Measurements from ENCODE around the gene IRF9.

IRF9 gene

GRCh38 chr14:24164518-24164991 is 3.5 kb downstream of the IRF9 start:
- no peaks in the 10 kb centered on the region for H3K36me3 ChIP-seq (ENCODE audit: insufficient read depth)

GRCh38 chr14:24165785-24166184 is 4.7 kb downstream of the IRF9 start:
- H4K20me1 ChIP-seq (ENCODE audit: insufficient read depth), result no peaks in the 10 kb centered on the region
- no peak overlapping the region for H3K4me2 ChIP-seq
- H3K79me2 ChIP-seq (ENCODE audit: insufficient read depth, low read depth), result no peaks in the 10 kb centered on the region
- no peaks in the 10 kb centered on the region for H3K36me3 ChIP-seq (ENCODE audit: insufficient read depth)
- no peak overlapping the region for H3K27ac ChIP-seq
- H3K9ac ChIP-seq, result no peak overlapping the region
- H3K4me3 ChIP-seq (IDR thresholded peaks at IDR 0.05; ENCODE audit: insufficient read depth, low read depth, low read length), result no peak overlapping the region
- no peaks in the 10 kb centered on the region for H3K27me3 ChIP-seq (ENCODE audit: insufficient read depth, low read depth)
- no peak for TF ChIP-seq CTCF (conservative IDR thresholded peaks at IDR 0.05; ENCODE audit: low read depth, low read length)
- H2AFZ ChIP-seq (ENCODE audit: low read depth), result no peak overlapping the region
- peaks cover 17% of the 10 kb centered on the region for H3K4me1 ChIP-seq (ENCODE audit: low read depth, poor library complexity, severe bottlenecking)

More at GRCh38 chr14:24164518-24164991, 3.5 kb downstream of the IRF9 start:
- Histone ChIP-seq H3K27ac (no peak overlapping the region), H3K79me2 (ENCODE audit: insufficient read depth, low read depth) (no peaks in the 10 kb centered on the region), H3K27me3 (ENCODE audit: insufficient read depth, low read depth) (no peaks in the 10 kb centered on the region), H3K4me3 (IDR thresholded peaks at IDR 0.05; ENCODE audit: insufficient read depth, low read depth, low read length) (no peak overlapping the region), H3K4me1 (ENCODE audit: low read depth, poor library complexity, severe bottlenecking) (peaks cover 22% of the 10 kb centered on the region), H3K9ac (no peak overlapping the region), H4K20me1 (ENCODE audit: insufficient read depth) (no peaks in the 10 kb centered on the region), H3K4me2 (no peak overlapping the region), H2AFZ (ENCODE audit: low read depth) (no peak overlapping the region)
- no peak for TF ChIP-seq CTCF (conservative IDR thresholded peaks at IDR 0.05; ENCODE audit: low read depth, low read length)

- H3K27me3 ChIP-seq (ENCODE audit: insufficient read depth, low read depth), result no peaks in the 10 kb centered on the region
- H3K4me1 ChIP-seq (ENCODE audit: low read depth, poor library complexity, severe bottlenecking), result peaks cover 8% of the 10 kb centered on the region
- no peak overlapping the region for H3K9ac ChIP-seq
- H3K36me3 ChIP-seq (ENCODE audit: insufficient read depth), result no peaks in the 10 kb centered on the region
- H3K27ac ChIP-seq, result no peak overlapping the region
- no peak for TF ChIP-seq CTCF (conservative IDR thresholded peaks at IDR 0.05; ENCODE audit: low read depth, low read length)
- H3K79me2 ChIP-seq (ENCODE audit: insufficient read depth, low read depth), result no peaks in the 10 kb centered on the region
- H3K4me3 ChIP-seq (IDR thresholded peaks at IDR 0.05; ENCODE audit: insufficient read depth, low read depth, low read length), result no peak overlapping the region
- no peaks in the 10 kb centered on the region for H4K20me1 ChIP-seq (ENCODE audit: insufficient read depth)
- no peak overlapping the region for H2AFZ ChIP-seq (ENCODE audit: low read depth)
- H3K4me2 ChIP-seq, result no peak overlapping the region
Measured at GRCh38 chr14:24167469-24168114, 6.5 kb downstream of the IRF9 start.

GRCh38 chr14:24171422-24172260 is 10.6 kb downstream of the IRF9 start, which contains the start of gene REC8:
Gene REC8, plus strand, starts transcription at chr14:24172080. Its CDS starts 473 bp downstream, at chr14:24172553.
- H2AFZ ChIP-seq (ENCODE audit: low read depth), result no peak within 1 kb of the TSS
- no peak within 1 kb of the TSS for H3K4me2 ChIP-seq
- H3K9ac ChIP-seq, result no peak within 1 kb of the TSS
- no peak within 1 kb of the TSS for H3K27ac ChIP-seq
- no peak for TF ChIP-seq CTCF (conservative IDR thresholded peaks at IDR 0.05; ENCODE audit: low read depth, low read length)
- peaks cover 8% of the 10 kb centered on the region for H3K4me1 ChIP-seq (ENCODE audit: low read depth, poor library complexity, severe bottlenecking)
- no peaks in the 10 kb centered on the region for H3K36me3 ChIP-seq (ENCODE audit: insufficient read depth)
- no peaks in the 10 kb centered on the region for H3K27me3 ChIP-seq (ENCODE audit: insufficient read depth, low read depth)
- H4K20me1 ChIP-seq (ENCODE audit: insufficient read depth), result no peaks in the 10 kb centered on the region
- no peak within 1 kb of the TSS for H3K4me3 ChIP-seq (IDR thresholded peaks at IDR 0.05; ENCODE audit: insufficient read depth, low read depth, low read length)
- H3K79me2 ChIP-seq (ENCODE audit: insufficient read depth, low read depth), result no peaks in the 10 kb centered on the region
